PFSK-1 (cell line): ENCODE measurements around the gene FNDC3A.

Experiments
- POLR2AphosphoS5 ChIP-seq: IDR thresholded peaks from 2 replicates; pipeline ENCODE4 v1.6.1; 2012; ENCODE audit warnings: low read depth, mild to moderate bottlenecking, control low read depth, low read length, moderate library complexity
- REST ChIP-seq, 2 experiments: IDR thresholded peaks; 2 replicates each; pipeline versions ENCODE4 v1.6.1 to v1.8.0; 2011 to 2012; ENCODE audit warnings: low read depth in 2 of 2, low read length in 2 of 2, control low read depth in 1 of 2, inconsistent platforms in 1 of 2, mild to moderate bottlenecking in 1 of 2, moderate library complexity in 1 of 2; ENCODE audit not compliant: insufficient read depth in 1 of 2
- SIN3A ChIP-seq: IDR thresholded peaks from 2 replicates; pipeline ENCODE4 v1.6.1; 2012; ENCODE audit warnings: mild to moderate bottlenecking, low read length, moderate library complexity, borderline replicate concordance; ENCODE audit not compliant: insufficient read depth
- TAF1 ChIP-seq: IDR thresholded peaks from 2 replicates; pipeline ENCODE4 v1.6.1; 2012; ENCODE audit warnings: low read length, control low read depth, borderline replicate concordance; ENCODE audit not compliant: insufficient read depth

DNA sequence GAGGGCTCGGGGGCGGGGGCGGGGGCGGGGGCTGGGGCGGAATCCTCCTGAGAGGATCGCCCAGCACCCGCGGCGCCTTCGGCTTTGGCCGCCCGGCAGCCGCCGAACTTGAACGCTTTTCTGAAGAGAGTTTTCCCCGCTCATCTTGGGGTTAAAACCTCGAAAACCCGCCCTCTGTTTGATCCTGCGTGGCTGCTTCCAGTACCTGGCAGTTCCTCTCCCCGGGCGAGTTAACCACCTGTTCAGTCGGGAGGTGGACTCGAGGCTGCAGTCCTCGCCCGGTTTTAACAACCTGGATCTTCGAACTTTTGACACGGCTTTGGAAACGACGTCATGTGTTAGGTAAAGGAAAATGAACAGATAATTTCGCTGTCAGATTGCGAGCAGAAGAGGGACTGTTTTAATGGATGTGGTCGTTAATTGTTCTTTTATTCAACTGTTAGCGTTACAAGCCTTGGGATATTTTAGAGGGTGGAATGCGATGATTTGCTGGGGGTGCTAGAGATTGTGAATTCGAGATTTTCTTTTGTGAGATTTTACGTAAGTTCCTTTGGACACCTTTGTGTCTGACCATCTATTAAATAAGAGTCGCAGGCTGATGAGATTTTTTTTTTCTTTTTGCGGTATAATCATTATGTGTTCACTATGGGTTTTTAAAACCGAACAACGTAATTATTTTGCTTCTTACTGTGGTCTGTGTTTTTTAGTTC is 1.0 kb downstream of the FNDC3A start:
- TF ChIP-seq POLR2AphosphoS5 = no peak
- no peak for TF ChIP-seq SIN3A
- no peak for TF ChIP-seq REST (IDR thresholded peaks at IDR 0.05; ENCODE audit: insufficient read depth in 1 of 2, low read depth in 2 of 2, low read length in 2 of 2)
- no peak for TF ChIP-seq TAF1
